ENCODE measurements around the gene ZNHIT3. TPM values are rescaled to one million over a fixed set of nuclear protein-coding genes. Genes with fewer than 3 reads are reported as not detected.

The ZNHIT3 gene
- total and polyA plus RNA-seq, 4 donors = 8.1 to 24.2 (median 19.1) TPM

DNA sequence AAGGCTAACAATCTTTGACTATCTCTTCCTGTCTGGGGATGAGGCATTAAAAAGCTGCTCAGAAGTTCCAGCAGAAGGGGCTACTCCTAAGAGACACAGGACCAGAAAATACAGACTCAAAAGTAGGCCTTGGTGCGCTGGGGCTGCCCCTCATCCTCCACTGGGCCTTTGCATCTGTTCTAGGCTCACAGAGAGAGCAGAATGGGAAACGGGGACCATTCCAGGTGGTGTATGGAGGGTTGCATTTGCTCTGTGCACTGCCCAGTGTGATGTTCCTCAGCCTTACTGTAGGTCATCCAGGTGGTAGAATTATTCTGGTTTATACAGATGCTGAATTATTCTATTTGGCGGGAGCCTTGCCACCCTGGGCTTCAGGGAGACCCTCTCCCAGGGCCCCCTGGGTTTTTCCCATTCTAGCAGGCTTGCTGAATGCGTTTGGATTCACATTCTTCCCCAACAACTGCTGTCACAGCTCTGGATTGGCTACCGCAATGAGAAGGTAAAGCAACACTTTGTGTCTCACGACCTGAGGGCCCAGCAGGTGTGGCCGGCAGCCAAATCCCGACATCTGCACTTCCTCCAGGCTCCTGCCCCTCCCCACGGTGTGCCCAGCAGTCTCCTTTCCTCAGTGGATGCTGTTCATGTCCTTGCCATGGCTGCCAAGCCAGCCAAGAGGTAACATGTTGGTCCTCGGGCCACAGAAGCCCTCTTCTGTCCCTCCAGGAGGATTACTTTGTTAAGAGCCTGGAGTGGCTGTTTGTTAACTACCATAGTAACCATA is 25.0 kb upstream of the ZNHIT3 start:
- no peak for DNase-seq (ENCODE audit: low spot score)
- Histone ChIP-seq H3K36me3 (ENCODE audit: control insufficient read depth in 4 of 4, insufficient read depth in 3 of 4, low read depth in 1 of 4, low read length in 3 of 4) (no peaks in the 10 kb centered on the region), H3K9me3 (ENCODE audit: control insufficient read depth in 4 of 4, low read length in 3 of 4) (no peaks in the 10 kb centered on the region), H3K4me1 (ENCODE audit: control insufficient read depth in 4 of 4, insufficient read depth in 4 of 4, low read length in 3 of 4) (no peaks in the 10 kb centered on the region), H3K27me3 (ENCODE audit: control insufficient read depth in 4 of 4, insufficient read depth in 4 of 4, low read length in 3 of 4) (peaks cover 0 to 9% (median 2%) of the 10 kb centered on the region in 4 donors), H3K9ac (ENCODE audit: low read depth in 1 of 2, low read length in 2 of 2) (no peak overlapping the region), H3K4me3 (ENCODE audit: low read depth in 1 of 3, low read length in 3 of 3) (no peak overlapping the region), H3K27ac (ENCODE audit: low read depth in 1 of 2, low read length in 2 of 2) (no peak overlapping the region)
- TF ChIP-seq RAD21 (IDR thresholded peaks at IDR 0.05) (no peak), YY1 (IDR thresholded peaks at IDR 0.05) (no peak), FOXA1 (IDR thresholded peaks at IDR 0.05) (no peak), GABPA (IDR thresholded peaks at IDR 0.05 in 1 of 2, conservative IDR thresholded peaks at IDR 0.05 in 1 of 2) (no peak), RXRA (IDR thresholded peaks at IDR 0.05) (no peak)
- TF ChIP-seq, protein P1, sequence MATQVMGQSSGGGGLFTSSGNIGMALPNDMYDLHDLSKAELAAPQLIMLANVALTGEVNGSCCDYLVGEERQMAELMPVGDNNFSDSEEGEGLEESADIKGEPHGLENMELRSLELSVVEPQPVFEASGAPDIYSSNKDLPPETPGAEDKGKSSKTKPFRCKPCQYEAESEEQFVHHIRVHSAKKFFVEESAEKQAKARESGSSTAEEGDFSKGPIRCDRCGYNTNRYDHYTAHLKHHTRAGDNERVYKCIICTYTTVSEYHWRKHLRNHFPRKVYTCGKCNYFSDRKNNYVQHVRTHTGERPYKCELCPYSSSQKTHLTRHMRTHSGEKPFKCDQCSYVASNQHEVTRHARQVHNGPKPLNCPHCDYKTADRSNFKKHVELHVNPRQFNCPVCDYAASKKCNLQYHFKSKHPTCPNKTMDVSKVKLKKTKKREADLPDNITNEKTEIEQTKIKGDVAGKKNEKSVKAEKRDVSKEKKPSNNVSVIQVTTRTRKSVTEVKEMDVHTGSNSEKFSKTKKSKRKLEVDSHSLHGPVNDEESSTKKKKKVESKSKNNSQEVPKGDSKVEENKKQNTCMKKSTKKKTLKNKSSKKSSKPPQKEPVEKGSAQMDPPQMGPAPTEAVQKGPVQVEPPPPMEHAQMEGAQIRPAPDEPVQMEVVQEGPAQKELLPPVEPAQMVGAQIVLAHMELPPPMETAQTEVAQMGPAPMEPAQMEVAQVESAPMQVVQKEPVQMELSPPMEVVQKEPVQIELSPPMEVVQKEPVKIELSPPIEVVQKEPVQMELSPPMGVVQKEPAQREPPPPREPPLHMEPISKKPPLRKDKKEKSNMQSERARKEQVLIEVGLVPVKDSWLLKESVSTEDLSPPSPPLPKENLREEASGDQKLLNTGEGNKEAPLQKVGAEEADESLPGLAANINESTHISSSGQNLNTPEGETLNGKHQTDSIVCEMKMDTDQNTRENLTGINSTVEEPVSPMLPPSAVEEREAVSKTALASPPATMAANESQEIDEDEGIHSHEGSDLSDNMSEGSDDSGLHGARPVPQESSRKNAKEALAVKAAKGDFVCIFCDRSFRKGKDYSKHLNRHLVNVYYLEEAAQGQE (IDR thresholded peaks at IDR 0.05) = no peak
- TF ChIP-seq, protein P2, sequence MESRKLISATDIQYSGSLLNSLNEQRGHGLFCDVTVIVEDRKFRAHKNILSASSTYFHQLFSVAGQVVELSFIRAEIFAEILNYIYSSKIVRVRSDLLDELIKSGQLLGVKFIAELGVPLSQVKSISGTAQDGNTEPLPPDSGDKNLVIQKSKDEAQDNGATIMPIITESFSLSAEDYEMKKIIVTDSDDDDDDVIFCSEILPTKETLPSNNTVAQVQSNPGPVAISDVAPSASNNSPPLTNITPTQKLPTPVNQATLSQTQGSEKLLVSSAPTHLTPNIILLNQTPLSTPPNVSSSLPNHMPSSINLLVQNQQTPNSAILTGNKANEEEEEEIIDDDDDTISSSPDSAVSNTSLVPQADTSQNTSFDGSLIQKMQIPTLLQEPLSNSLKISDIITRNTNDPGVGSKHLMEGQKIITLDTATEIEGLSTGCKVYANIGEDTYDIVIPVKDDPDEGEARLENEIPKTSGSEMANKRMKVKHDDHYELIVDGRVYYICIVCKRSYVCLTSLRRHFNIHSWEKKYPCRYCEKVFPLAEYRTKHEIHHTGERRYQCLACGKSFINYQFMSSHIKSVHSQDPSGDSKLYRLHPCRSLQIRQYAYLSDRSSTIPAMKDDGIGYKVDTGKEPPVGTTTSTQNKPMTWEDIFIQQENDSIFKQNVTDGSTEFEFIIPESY (IDR thresholded peaks at IDR 0.05) = no peak
- 51% methylated on average over 10 of the region's 10 CpGs for WGBS

DNA sequence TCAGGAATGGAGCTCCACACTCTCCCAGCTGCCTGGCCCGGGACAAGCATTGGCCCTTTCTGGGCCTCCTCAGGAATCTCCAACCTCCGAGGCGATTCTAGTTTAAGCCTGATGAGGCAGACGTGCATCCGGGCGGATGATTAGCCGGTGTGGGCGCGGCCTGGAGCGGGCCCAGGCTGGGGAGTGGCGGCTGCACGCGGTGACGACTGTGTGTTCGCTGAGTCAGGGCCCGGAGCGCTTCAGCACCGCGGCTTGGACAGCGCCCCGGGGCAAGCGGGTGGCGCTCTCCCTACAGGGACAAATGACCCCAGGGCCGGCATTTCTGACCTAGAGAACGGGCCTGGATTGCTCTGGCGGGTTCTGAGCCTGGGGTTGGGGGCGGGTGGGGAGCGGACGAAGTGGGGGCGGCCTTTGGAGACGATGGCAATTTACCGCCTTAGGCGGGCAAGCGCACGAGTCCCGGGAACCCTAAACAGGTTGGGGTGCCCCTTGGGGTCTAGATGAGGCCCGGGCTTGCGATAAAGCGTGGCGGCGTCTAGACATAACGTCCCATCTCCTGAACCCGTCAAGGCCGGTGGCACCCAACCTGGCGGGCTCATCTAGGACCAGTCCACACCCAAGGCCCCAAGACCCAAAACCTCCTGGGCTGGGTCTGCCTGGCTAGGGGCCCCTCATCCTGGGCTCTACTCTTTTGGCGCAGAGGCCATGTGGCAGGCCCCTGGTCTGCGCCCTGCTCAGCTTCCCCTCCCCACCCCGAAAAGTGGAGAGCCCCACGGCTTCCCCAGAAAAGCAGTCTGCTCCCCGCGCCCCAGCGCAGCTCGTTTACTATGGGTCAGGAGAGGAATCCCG is 22.3 kb upstream of the ZNHIT3 start:
- no peaks in the 10 kb centered on the region for H3K36me3 ChIP-seq (ENCODE audit: control insufficient read depth in 4 of 4, insufficient read depth in 3 of 4, low read depth in 1 of 4, low read length in 3 of 4)
- WGBS = 16% methylated on average over 54 of the region's 54 CpGs
- TF ChIP-seq, protein P3, sequence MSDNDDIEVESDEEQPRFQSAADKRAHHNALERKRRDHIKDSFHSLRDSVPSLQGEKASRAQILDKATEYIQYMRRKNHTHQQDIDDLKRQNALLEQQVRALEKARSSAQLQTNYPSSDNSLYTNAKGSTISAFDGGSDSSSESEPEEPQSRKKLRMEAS (IDR thresholded peaks at IDR 0.05) = no peak
- TF ChIP-seq, protein P2 (IDR thresholded peaks at IDR 0.05) = no peak
- TF ChIP-seq NR2F2 (IDR thresholded peaks at IDR 0.05) = no peak
- TF ChIP-seq, protein P1 (IDR thresholded peaks at IDR 0.05) = peak; percentile 99

More for the DNA sequence above, 22.3 kb upstream of the ZNHIT3 start:
- H3K9ac ChIP-seq (ENCODE audit: low read depth in 1 of 2, low read length in 2 of 2) = no peak overlapping the region
- no peak overlapping the region for H3K4me3 ChIP-seq (ENCODE audit: low read depth in 1 of 3, low read length in 3 of 3)
- no peak overlapping the region for H3K27ac ChIP-seq (ENCODE audit: low read depth in 1 of 2, low read length in 2 of 2)
- H3K4me1 ChIP-seq (ENCODE audit: control insufficient read depth in 4 of 4, insufficient read depth in 4 of 4, low read length in 3 of 4) = no peaks in the 10 kb centered on the region
- H3K27me3 ChIP-seq (ENCODE audit: control insufficient read depth in 4 of 4, insufficient read depth in 4 of 4, low read length in 3 of 4) = peaks cover 0 to 15% (median 3%) of the 10 kb centered on the region in 4 donors
- peak; percentile 74 for DNase-seq (ENCODE audit: low spot score)
- H3K9me3 ChIP-seq (ENCODE audit: control insufficient read depth in 4 of 4, low read length in 3 of 4) = no peaks in the 10 kb centered on the region
